Hepatic stellate cell (primary cell): ENCODE data around the gene LYVE1.

Experiments
- DNase-seq: peaks from one replicate; pipeline ENCODE4 v3.0.0; 2011; ENCODE audit warnings: low spot score

The LYVE1 gene

GRCh38 chr11:10591741-10592140, 23.3 kb upstream of the LYVE1 start:
- DNase-seq, result no peak

- DNase-seq, result no peak
Observed at GRCh38 chr11:10590218-10590915, 21.9 kb upstream of the LYVE1 start.

GRCh38 chr11:10588904-10589303, 20.4 kb upstream of the LYVE1 start:
- no peak for DNase-seq

- no peak for DNase-seq
Observed at GRCh38 chr11:10587995-10588394, 19.5 kb upstream of the LYVE1 start.

- DNase-seq, result no peak
Observed at GRCh38 chr11:10587388-10587787, 18.9 kb upstream of the LYVE1 start.

- DNase-seq, result no peak
Observed at GRCh38 chr11:10584071-10584501, 15.6 kb upstream of the LYVE1 start.

GRCh38 chr11:10581481-10582019, 13.1 kb upstream of the LYVE1 start:
- no peak for DNase-seq

GRCh38 chr11:10580623-10581022, 12.2 kb upstream of the LYVE1 start:
- no peak for DNase-seq

- DNase-seq, result no peak
Observed at GRCh38 chr11:10579700-10580099, 11.2 kb upstream of the LYVE1 start.

- no peak for DNase-seq
Observed at GRCh38 chr11:10576035-10576398, 7.6 kb upstream of the LYVE1 start.

- DNase-seq, result no peak
Observed at GRCh38 chr11:10575346-10576034, 7.0 kb upstream of the LYVE1 start.

- DNase-seq, result no peak
Observed at GRCh38 chr11:10573556-10573955, 5.1 kb upstream of the LYVE1 start.

GRCh38 chr11:10573028-10573427, 4.6 kb upstream of the LYVE1 start:
- DNase-seq, result no peak

- DNase-seq, result no peak
Observed at GRCh38 chr11:10572533-10572932, 4.1 kb upstream of the LYVE1 start.

- DNase-seq, result no peak
Observed at GRCh38 chr11:10567446-10567845, 1.0 kb downstream of the LYVE1 start.

GRCh38 chr11:10566257-10566957, 2.1 kb downstream of the LYVE1 start:
- DNase-seq, result no peak

- no peak for DNase-seq
Observed at GRCh38 chr11:10565493-10565892, 3.0 kb downstream of the LYVE1 start.

GRCh38 chr11:10564696-10565318, 3.7 kb downstream of the LYVE1 start:
- DNase-seq, result no peak

- DNase-seq, result no peak
Observed at GRCh38 chr11:10564030-10564429, 4.4 kb downstream of the LYVE1 start.

- DNase-seq, result no peak
Observed at GRCh38 chr11:10561947-10562346, 6.5 kb downstream of the LYVE1 start.

- no peak for DNase-seq
Observed at GRCh38 chr11:10561043-10561818, 7.2 kb downstream of the LYVE1 start.

- no peak for DNase-seq
Observed at GRCh38 chr11:10558288-10558687, 10.2 kb downstream of the LYVE1 start.
